Uterus (tissue), 2 donors: ENCODE data around the gene NT5E.

ENCODE experiments used
- CTCF ChIP-seq, 4 experiments: fragments of 200-600 bp in 2 of 4; fragments of 450-650 bp in 2 of 4; sonication (generic) in 2 of 4; IDR thresholded peaks; one replicate each; pipeline ENCODE4 v1.5.1; 2016 to 2019; ENCODE audit warnings: antibody characterized with exemption in 4 of 4, mild to moderate bottlenecking in 2 of 4, moderate library complexity in 1 of 4
- POLR2A ChIP-seq, 2 donors: fragments of 450-650 bp; IDR thresholded peaks; one replicate each; pipeline ENCODE4 v1.6.1; 2016; ENCODE audit warnings: antibody characterized with exemption in 2 of 2, mild to moderate bottlenecking in 1 of 2, moderate library complexity in 1 of 2

GRCh38 chr6:85417336-85417735 lies 32.5 kb upstream of the NT5E start:
- TF ChIP-seq CTCF (IDR thresholded peaks at IDR 0.05) (no peak), POLR2A (IDR thresholded peaks at IDR 0.05) (no peak)
